Suppressor macrophage (primary cell): ENCODE data around the gene HRCT1.
"Not testable (repeated sequence)": the region's sequence is repeated elsewhere in the genome, so short reads cannot be mapped to it uniquely, and the experiment has no call there.

ENCODE experiments used
- DNase-seq, 4 experiments: peaks; one replicate each; pipeline ENCODE4 v3.0.0-alpha.2; 2020 to 2022

HRCT1 gene

GRCh38 chr9:35919212-35920008 is 13.4 kb downstream of the HRCT1 start:
- no peak for DNase-seq

DNA sequence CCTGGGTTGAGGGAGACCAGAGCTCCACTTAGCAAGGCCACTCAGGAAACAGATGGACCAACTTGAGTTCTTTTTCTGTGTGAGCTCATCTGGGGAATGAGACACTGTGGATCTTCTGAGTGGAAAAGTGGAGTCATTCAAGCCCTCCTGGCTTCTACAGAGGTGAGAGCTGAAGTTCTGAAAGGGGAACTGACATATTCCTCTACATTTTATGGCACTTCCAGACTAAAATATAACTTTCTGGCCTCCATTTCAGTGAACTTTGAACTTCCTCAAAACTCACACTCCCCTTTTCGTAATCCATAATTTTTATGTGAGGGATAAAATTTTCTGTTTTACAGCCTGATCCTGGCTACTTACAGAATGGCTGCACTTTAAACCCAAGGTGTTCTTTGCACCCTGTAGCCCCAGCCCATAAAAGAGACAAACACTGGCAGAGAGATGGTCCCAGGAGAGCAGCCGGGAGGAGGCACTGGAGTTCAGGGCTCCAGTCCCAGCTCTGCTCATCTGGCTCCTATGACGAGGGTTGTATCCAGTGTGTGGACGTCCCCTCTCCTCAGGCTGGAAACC is 14.1 kb downstream of the HRCT1 start:
- DNase-seq = peak in 3 of 4 experiments; percentile 5 to 30 (median 21)

- DNase-seq = no peak
Measured at GRCh38 chr9:35923598-35923926, 17.6 kb downstream of the HRCT1 start.

DNA sequence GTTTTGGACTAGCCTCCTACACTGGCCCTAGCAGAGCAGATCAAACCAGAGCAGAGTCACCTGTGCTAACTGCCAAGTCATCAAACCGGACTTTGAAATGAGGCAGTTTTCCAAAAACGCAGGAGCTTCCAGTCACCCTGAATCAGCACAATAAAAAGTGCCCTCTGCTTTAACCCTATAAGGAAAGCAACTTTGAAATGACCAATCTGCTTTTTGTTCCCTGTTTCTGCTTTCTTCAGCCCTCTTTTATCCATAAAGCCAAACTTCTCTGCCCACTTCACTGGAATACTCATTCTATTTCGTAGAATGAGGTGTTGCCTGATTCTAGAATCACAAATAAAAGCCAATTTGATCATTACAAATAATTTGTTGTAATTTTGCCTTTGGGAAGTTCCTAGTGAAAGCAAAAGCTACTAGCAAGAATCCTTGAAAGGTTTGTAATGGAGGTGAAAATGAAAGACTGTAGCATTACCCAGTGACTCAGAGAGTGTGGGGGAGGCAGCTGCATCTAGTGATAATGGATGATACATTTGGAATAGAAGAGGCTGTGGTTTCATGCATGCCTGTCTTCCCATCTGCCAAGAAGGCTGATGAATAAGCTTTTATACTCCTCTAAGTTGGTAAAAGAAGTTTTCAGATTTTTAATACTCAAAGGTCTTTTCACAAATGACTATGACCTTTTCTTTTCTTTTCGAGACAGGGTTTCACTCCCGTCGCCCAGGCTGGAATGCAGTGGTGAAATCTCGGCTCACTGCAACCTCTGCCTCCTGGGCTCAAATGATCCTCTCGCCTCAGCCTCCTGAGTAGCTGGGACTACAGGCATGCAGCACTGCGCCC is 18.1 kb downstream of the HRCT1 start:
- DNase-seq = peak in 3 of 4 experiments; percentile 29 to 44 (median 35)

DNA sequence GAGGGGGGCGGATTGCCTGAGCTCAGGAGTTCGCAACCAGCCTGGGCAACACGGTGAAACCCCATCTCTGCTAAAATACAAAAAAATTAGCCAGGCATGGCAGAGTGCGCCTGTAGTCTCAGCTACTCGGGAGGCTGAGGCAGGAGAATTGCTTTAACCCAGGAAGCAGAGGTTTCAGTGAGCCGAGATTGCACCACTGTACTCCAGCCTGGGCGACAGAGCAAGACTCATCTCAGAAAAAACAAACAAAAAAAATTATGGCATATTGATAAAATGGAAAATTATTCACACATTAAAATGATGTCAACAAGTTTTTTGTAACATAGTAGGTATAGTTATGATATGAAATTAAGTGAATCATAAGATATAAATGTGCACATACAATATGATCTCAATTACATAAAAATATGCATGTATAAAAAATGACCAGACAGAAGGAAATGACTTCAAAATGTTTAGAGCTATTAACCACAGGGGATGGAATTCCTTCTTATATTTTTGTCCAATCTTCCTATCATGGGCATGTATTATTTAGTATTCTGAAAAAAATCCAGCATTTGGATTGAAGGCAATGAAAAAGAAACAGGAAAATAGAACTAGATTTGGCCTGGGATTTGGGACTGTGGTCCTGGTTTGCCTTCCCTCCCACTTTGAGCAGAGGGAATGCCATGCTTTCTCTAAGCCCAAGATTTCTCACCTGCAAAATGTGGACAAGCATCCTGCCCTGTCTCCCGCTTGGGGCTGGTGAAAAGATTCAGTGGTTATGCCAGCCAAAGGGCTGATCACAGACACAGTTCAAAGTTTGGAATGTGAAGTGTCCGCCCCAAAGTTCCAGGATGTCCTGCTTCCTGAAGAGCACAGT is 22.8 kb downstream of the HRCT1 start:
- no peak for DNase-seq

- DNase-seq = no peak
Measured at GRCh38 chr9:35929453-35929718, 23.4 kb downstream of the HRCT1 start.

DNA sequence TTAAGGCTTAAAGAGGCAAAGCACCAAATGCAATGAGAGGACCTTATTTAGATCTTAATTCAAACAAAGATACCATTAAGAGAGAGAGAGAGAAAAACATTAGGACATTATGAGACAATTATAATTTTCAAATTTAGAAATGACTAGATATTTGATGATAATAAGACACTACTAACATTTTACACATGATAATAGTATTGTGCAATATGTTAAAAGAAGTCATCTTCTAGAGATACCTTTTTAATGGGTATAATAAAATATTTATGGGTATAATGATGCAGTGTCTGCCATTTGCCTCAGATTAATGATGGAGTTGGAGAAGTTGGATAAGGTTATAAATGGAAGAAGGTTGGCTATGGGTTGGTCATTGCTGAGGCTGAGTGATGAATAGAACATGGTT is 24.5 kb downstream of the HRCT1 start:
- no peak for DNase-seq

GRCh38 chr9:35930989-35931388 is 25.0 kb downstream of the HRCT1 start:
- no peak for DNase-seq

- no peak for DNase-seq
Measured at GRCh38 chr9:35932735-35933134, 26.7 kb downstream of the HRCT1 start.

DNA sequence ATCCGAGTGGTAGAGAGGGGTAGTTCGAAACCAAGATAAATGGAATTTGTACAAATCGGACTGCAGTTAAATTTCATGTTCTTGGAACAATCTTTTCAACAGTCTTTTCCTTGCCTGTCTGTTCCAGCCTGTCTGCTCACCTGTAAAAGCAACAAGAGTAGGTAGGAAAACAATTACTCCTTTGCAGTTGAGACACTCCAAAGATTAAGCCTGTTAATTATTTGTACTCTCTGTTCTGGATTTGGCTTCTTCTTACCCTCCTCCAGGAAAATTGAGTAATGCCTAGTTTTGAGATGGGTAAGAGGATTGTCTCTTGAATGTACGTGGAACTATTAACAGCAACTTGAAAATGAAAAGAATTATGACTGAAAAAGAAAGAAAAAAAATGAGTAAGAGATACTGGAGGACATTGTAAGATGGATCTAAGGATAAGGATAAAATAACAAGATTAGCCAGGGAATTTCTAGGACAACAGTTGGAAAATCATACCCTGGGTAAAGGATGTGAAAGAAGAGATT is 27.6 kb downstream of the HRCT1 start:
- no peak for DNase-seq

- DNase-seq = not testable (repeated sequence)
Measured at GRCh38 chr9:35934069-35934468, 28.1 kb downstream of the HRCT1 start.

DNA sequence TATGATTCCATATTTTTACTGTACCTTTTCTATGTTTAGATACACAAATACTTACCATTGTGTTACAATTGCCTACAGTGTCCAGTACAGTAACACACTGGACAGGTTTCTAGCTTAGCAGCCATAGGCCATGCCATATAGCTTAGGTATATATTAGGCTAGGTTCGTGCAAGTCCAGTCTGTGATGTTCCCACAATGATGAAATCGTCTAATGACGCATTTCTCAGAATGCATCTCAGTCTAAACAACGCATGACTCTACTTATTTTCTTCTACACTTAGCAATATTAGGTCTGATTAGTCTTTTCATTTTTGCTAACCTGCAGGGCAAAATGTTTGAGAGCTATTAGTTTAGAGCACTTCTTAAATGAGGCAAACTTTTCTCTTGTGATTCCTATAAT is 29.3 kb downstream of the HRCT1 start:
- no peak for DNase-seq

DNA sequence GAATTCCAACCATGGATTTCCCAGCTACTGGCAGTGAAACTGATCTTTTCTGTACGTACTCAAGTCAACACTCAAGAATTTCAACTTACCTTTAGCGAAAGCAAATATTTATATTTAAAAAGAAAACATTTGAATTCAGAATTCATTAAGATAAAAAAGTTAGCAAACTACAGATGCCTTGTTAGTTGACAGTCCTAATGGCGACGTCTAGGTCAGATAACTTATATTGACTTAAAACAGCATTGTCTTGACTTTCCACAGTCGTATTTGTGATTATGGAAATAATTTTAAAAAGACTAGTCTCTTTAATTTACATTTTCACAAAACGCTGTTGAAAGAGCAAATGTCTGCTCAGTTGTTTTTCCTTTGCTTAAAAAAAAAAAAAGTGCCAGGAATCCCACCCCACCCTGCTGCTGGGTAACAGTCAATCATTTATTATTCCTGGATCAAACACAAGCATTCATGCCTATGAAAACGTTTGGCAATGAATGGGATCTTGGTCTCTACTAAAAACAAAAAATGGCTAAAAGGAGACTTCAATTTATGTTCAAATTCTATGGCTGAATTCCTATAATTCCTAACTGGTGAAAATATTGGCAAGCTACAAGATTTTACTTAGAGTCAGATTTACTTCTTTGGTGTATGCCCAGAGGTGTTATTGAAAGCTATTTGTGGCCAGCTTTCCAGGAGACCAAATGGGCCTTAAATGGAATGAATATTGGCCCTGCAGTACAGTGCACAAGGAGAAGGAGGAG is 29.9 kb downstream of the HRCT1 start:
- DNase-seq = no peak

GRCh38 chr9:35937227-35937626 is 31.2 kb downstream of the HRCT1 start:
- peak in 1 of 4 experiments; percentile 13 for DNase-seq

GRCh38 chr9:35938474-35939356 is 32.7 kb downstream of the HRCT1 start:
- DNase-seq = no peak

GRCh38 chr9:35939679-35940250 is 33.8 kb downstream of the HRCT1 start:
- no peak for DNase-seq

GRCh38 chr9:35940458-35941407 is 34.7 kb downstream of the HRCT1 start:
- no peak for DNase-seq

DNA sequence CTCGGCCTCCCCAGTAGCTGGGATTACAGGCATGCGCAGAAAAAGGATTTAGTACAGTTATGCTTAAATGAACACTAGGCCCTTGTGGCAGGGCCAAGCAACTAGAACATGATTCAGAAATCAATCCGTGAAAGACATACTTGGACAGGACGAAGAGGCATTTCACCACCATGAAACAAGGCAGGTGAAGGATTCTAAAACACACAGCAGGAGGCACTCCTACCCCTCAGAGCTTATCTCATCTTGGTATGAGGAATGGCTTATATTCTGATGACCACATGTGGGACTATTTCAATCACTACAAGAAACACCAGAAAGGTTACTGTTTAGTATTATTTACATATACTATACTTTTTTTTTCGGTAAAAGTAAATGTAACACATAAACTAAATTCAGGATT is 36.3 kb downstream of the HRCT1 start:
- DNase-seq = no peak

DNA sequence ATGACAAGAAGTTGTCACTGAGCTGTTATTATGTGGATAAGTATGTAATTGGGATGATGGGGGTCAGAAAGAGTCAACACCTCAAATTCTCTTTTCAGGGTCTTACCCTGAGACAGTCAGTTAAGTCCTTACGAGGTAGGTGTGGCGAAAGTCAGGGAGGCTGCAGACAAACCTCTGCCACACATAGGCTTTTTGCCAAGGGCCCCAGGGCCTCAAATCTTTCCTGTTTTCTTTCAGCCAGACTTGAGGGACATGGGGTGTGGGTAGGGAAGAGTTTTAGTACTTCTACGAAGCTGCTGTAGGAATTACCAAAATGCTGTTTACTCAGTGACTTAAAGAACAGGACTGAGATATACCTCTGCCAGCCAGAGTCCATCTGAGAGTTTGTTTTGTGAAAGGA is 38.2 kb downstream of the HRCT1 start:
- DNase-seq = no peak
